ENCODE results near the gene AGAP3.

DNA sequence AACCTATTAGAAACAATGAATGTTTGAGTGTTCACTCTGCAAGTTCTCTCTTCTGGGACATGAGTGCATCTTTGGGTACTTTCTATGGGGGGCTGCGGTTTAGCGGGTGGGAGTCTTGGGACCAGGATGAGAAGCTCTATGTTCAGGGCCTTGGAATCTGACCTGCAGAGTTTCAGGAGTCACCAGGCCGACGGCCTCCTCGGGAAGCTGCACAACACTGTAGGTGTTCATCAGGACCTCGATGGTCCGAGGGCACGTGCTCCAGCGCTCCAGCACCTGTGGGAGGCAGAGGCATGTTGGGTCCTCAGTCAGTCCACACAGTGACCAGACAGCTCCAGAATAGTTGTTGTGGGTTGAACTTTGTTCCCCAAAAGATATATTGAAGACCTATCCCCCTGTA lies 90.1 kb downstream of the AGAP3 start:
- TF ChIP-seq POLR2A (IDR thresholded peaks at IDR 0.05; ENCODE audit: low read depth, low read length) = no peak
- TF ChIP-seq CHD1 (IDR thresholded peaks at IDR 0.05; ENCODE audit: low read depth, low read length) = no peak
- TF ChIP-seq, protein P1, sequence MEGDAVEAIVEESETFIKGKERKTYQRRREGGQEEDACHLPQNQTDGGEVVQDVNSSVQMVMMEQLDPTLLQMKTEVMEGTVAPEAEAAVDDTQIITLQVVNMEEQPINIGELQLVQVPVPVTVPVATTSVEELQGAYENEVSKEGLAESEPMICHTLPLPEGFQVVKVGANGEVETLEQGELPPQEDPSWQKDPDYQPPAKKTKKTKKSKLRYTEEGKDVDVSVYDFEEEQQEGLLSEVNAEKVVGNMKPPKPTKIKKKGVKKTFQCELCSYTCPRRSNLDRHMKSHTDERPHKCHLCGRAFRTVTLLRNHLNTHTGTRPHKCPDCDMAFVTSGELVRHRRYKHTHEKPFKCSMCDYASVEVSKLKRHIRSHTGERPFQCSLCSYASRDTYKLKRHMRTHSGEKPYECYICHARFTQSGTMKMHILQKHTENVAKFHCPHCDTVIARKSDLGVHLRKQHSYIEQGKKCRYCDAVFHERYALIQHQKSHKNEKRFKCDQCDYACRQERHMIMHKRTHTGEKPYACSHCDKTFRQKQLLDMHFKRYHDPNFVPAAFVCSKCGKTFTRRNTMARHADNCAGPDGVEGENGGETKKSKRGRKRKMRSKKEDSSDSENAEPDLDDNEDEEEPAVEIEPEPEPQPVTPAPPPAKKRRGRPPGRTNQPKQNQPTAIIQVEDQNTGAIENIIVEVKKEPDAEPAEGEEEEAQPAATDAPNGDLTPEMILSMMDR (conservative IDR thresholded peaks at IDR 0.05; ENCODE audit: low read depth, low read length) = no peak
- no peak for TF ChIP-seq BHLHE40 (IDR thresholded peaks at IDR 0.05; ENCODE audit: low read depth, low read length)
- TF ChIP-seq, protein P2, sequence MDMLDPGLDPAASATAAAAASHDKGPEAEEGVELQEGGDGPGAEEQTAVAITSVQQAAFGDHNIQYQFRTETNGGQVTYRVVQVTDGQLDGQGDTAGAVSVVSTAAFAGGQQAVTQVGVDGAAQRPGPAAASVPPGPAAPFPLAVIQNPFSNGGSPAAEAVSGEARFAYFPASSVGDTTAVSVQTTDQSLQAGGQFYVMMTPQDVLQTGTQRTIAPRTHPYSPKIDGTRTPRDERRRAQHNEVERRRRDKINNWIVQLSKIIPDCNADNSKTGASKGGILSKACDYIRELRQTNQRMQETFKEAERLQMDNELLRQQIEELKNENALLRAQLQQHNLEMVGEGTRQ (IDR thresholded peaks at IDR 0.05; ENCODE audit: low read depth, low read length) = no peak
- no peak for TF ChIP-seq MAZ (IDR thresholded peaks at IDR 0.05; ENCODE audit: borderline replicate concordance, low read depth, low read length)
